ENCODE measurements around the gene ZSCAN21.

DNA sequence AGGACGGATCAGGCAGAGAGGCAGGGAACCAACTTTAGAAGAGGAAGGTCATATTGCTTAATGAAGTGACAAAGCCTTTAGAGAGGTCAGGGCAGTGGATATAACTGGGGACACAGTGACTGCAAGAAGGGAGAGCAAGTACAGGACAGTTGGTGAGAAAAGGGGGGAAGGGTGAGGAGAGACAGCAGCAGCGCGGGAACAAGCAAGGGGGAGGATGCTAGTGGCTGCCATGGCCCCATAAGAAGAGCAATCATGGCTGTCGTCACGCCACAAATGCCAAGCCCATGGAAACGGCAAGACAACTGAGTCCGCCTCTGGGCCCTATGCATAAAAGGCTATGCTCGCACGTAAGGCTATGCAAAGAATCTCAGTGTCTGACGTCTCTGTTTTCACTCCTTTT, 22.9 kb downstream of the ZSCAN21 start:
- no peak for TF ChIP-seq CTCF (IDR thresholded peaks at IDR 0.05)
- TF ChIP-seq POLR2A (IDR thresholded peaks at IDR 0.05), result no peak
